B cell (primary cell): ENCODE results near the gene SFXN3. TPM values are rescaled to one million over a fixed set of nuclear protein-coding genes. Genes with fewer than 3 reads are reported as not detected.
A peak's percentile ranks its signal among the peaks of the same experiment; 100 is the strongest.

Experiments
- ATAC-seq: fragments of 200-7000 bp; cut with Tn5 transposase; one replicate; pipeline ENCODE4 v1.10.0; 2021; ENCODE audit warnings: low read depth, mild to moderate bottlenecking, moderate number of reproducible peaks, moderate library complexity
- CTCF ChIA-PET: fragments of 350-600 bp; sonication (Branson Sonifier 250); formaldehyde crosslinking; loops from one replicate; lab custom pipeline; 2021; ENCODE audit warnings: antibody characterized with exemption, inconsistent platforms; lab: Charles Lee
- POLR2A ChIA-PET: fragments of 350-600 bp; sonication (Branson Sonifier 250); formaldehyde crosslinking; loops from one replicate; lab custom pipeline; 2021; ENCODE audit warnings: antibody characterized with exemption; lab: Charles Lee
- DNase-seq: peaks from one replicate; pipeline ENCODE4 v3.0.0; 2013
- H2AFZ ChIP-seq: 2 replicates; pipeline ENCODE4 v1.6.1; 2012; ENCODE audit warnings: mild to moderate bottlenecking, low read depth, low read length; ENCODE audit not compliant: insufficient read depth, poor library complexity, severe bottlenecking
- H3K27ac ChIP-seq, 2 donors: 1 replicate in 1 of 2; 2 replicates in 1 of 2; pipeline ENCODE4 v1.5.1; 2012 to 2013; ENCODE audit warnings: low read length in 2 of 2, mild to moderate bottlenecking in 2 of 2, moderate library complexity in 1 of 2
- H3K27me3 ChIP-seq, 4 experiments: fragments of 200-600 bp in 1 of 4; sonication (generic) in 1 of 4; replicated peaks in 1 of 4; 1 replicate in 2 of 4; 2 replicates in 2 of 4; pipeline versions ENCODE4 v1.6.1 to v1.7.0; 2013 to 2016; ENCODE audit warnings: low read length in 3 of 4, mild to moderate bottlenecking in 2 of 4, mixed read lengths in 1 of 4, moderate library complexity in 1 of 4; ENCODE audit not compliant: insufficient read depth in 4 of 4, control insufficient read depth in 3 of 4; ENCODE audit errors: control extremely low read depth in 1 of 4
- H3K36me3 ChIP-seq, 2 experiments: replicated peaks in 1 of 2; 1 replicate in 1 of 2; 2 replicates in 1 of 2; pipeline versions ENCODE4 v1.6.1 to v1.7.1; 2013; ENCODE audit warnings: low read length in 1 of 2; ENCODE audit not compliant: insufficient read depth in 2 of 2, control insufficient read depth in 1 of 2; ENCODE audit errors: control extremely low read depth in 1 of 2, extremely low read depth in 1 of 2
- H3K4me1 ChIP-seq, 2 donors: fragments of 200-600 bp in 1 of 2; sonication (generic) in 1 of 2; 1 replicate in 1 of 2; 2 replicates in 1 of 2; pipeline versions ENCODE4 v1.5.1 to v1.6.1; 2013 to 2017; ENCODE audit warnings: low read length in 2 of 2; ENCODE audit not compliant: control insufficient read depth in 2 of 2, insufficient read depth in 2 of 2
- H3K4me2 ChIP-seq: replicated peaks from 2 replicates; pipeline ENCODE3; 2012; ENCODE audit warnings: mild to moderate bottlenecking, low read depth, low read length; ENCODE audit not compliant: poor library complexity, severe bottlenecking
- H3K4me3 ChIP-seq, 5 experiments: fragments of 200-600 bp in 1 of 5; sonication (generic) in 1 of 5; 1 replicate in 3 of 5; 2 replicates in 2 of 5; pipeline versions ENCODE4 v1.5.1 to v1.7.0; 2011 to 2016; ENCODE audit warnings: low read length in 4 of 5, mild to moderate bottlenecking in 4 of 5, low read depth in 2 of 5, control low read depth in 1 of 5, moderate library complexity in 1 of 5; ENCODE audit not compliant: insufficient read depth in 1 of 5; ENCODE audit errors: control extremely low read depth in 1 of 5, extremely low read depth in 1 of 5
- H3K79me2 ChIP-seq: fragments of 200-600 bp; sonication (generic); one replicate; pipeline ENCODE4 v1.6.0; 2016; ENCODE audit warnings: low read length; ENCODE audit not compliant: control insufficient read depth, insufficient read depth
- H3K9ac ChIP-seq: fragments of 200-600 bp; sonication (generic); 2 replicates; pipeline ENCODE4 v1.6.1; 2017; ENCODE audit warnings: mild to moderate bottlenecking, low read length, moderate library complexity
- H3K9me3 ChIP-seq, 3 donors: one replicate each; pipeline versions ENCODE4 v1.6.1 to v1.7.1; 2013; ENCODE audit warnings: low read length in 2 of 3; ENCODE audit not compliant: control insufficient read depth in 2 of 3, insufficient read depth in 1 of 3; ENCODE audit errors: control extremely low read depth in 1 of 3
- H4K20me1 ChIP-seq: 2 replicates; pipeline ENCODE4 v1.6.0; 2012; ENCODE audit warnings: mild to moderate bottlenecking, low read length; ENCODE audit not compliant: insufficient read depth, control insufficient read depth, poor library complexity, severe bottlenecking
- H3K27ac Mint-ChIP-seq: one replicate; pipeline ENCODE4 v1.8.0; 2021; ENCODE audit warnings: mixed read lengths
- H3K27me3 Mint-ChIP-seq: one replicate; pipeline ENCODE4 v1.8.0; 2021; ENCODE audit warnings: mixed read lengths
- H3K4me1 Mint-ChIP-seq: one replicate; pipeline ENCODE4 v1.8.0; 2021; ENCODE audit warnings: mixed read lengths
- H3K4me3 Mint-ChIP-seq: one replicate; pipeline ENCODE4 v1.8.0; 2021; ENCODE audit warnings: mixed read lengths
- H3K9me3 Mint-ChIP-seq: one replicate; pipeline ENCODE4 v1.8.0; 2022; ENCODE audit warnings: mixed read lengths; ENCODE audit not compliant: insufficient read depth
- CTCF ChIP-seq: fragments of 200-600 bp; IDR thresholded peaks from one replicate; pipeline ENCODE4 v1.8.0; 2022; ENCODE audit warnings: antibody characterized with exemption, mild to moderate bottlenecking
- EZH2 ChIP-seq: IDR thresholded peaks from 2 replicates; pipeline ENCODE4 v1.6.1; 2012; ENCODE audit warnings: borderline replicate concordance, low read depth, mild to moderate bottlenecking, moderate library complexity, low read length; ENCODE audit not compliant: insufficient read depth, poor library complexity, severe bottlenecking
- WGBS: methylation state at CpG from one replicate; pipeline ENCODE4 v1.1.5; 2013; ENCODE audit warnings: missing lambda C conversion rate; ENCODE audit not compliant: insufficient coverage; 5-methylcytosine and 5-hydroxymethylcytosine counted together
- intact Hi-C: fragments of 100-400 bp; cut with micrococcal nuclease; formaldehyde crosslinking; loops from one replicate; pipeline ENCODE4 v1.10.0; 2022
- polyA plus RNA-seq: library from polyadenylated mRNA; depleted of rRNA; stranded (reverse); fragments of >200 nt; gene quantifications from 2 replicates; pipeline ENCODE4 v1.2.3, GENCODE V29; 2012
- total RNA-seq, 2 donors: library from RNA; stranded (reverse); fragments of 120-200 nt in 1 of 2; gene quantifications; 1 replicate in 1 of 2; 2 replicates in 1 of 2; pipeline versions ENCODE4 v1.2.3 to v1.2.4, GENCODE V29; 2013 to 2022

Gene SFXN3
- total and polyA plus RNA-seq, 2 donors (not counting 1 experiment from before 2014, with no cell fraction given), result 44.2 to 51.7 TPM

- peaks cover 29% of the 10 kb centered on the region for H3K4me1 Mint-ChIP-seq
- Histone ChIP-seq H3K36me3 (peaks cover 0 to 7% of the 10 kb centered on the region in 2 experiments), H3K27ac (peak overlapping the region; percentile 84 to 87), H3K27me3 (peaks cover 0 to 2% (median 0%) of the 10 kb centered on the region in 4 experiments), H3K9me3 (no peaks in the 10 kb centered on the region), H3K9ac (peak overlapping the region; percentile 81), H4K20me1 (peaks cover 23% of the 10 kb centered on the region), H3K4me2 (peak overlapping the region; percentile 95), H3K79me2 (no peaks in the 10 kb centered on the region), H2AFZ (peak overlapping the region; percentile 81), H3K4me3 (peak overlapping the region; percentile 53 to 89 (median 86)), H3K4me1 (peaks cover 22 to 34% of the 10 kb centered on the region in 2 donors)
- H3K9me3 Mint-ChIP-seq, result no peaks in the 10 kb centered on the region
- H3K27ac Mint-ChIP-seq, result peak overlapping the region; percentile 97
- intact Hi-C loops, result loop anchor here (1.0 to 5.0 kb wide), 2 partner anchors 10 to 1375 kb away; partner anchors contain the start of genes MRPL43, SLC25A28 and TWNK
- ATAC-seq, result peak; percentile 40
- ChIA-PET CTCF (interaction anchor here (0.6 to 8.4 kb wide), 19 partner anchors 7 to 462 kb away, joined by 3 to 70 read pairs (median 6); partner anchors contain the start of genes HIF1AN, MRPL43, PDZD7 and SFXN3), POLR2A (interaction anchor here (0.9 to 3.4 kb wide), 6 partner anchors 10 to 85 kb away, joined by 3 to 15 read pairs (median 6); partner anchors contain the start of genes MRPL43, PDZD7, SFXN3 and SLF2)
- TF ChIP-seq EZH2, result no peak
- TF ChIP-seq CTCF, result peak; percentile 98
- peak overlapping the region; percentile 95 for H3K4me3 Mint-ChIP-seq
- peak; percentile 85 for DNase-seq
- H3K27me3 Mint-ChIP-seq, result no peaks in the 10 kb centered on the region
- under 1% methylated on average over 61 of the region's 66 CpGs for WGBS
Observed at GRCh38 chr10:100997360-100998182, 33.5 kb upstream of the SFXN3 start.
